ENCODE data around the gene VTI1A.

DNA sequence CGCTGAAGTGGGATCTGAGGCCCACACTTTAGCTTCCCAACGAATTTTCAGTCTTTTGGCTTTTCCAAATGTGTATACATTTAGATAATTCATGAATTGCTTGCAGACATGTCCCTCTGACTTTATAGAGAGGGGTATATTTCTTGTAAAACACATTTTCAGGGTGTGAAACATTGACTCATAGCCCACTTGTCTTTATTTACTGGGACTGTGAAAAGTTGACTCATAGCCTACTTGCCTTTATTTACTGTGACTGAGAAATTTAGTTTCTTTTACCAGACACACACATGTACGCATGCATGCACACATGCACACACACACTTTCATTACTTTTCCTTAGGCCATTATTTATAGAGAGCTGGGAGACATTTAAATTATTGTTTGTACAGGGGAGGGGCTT is 79.1 kb downstream of the VTI1A start:
- TF ChIP-seq, protein P1, sequence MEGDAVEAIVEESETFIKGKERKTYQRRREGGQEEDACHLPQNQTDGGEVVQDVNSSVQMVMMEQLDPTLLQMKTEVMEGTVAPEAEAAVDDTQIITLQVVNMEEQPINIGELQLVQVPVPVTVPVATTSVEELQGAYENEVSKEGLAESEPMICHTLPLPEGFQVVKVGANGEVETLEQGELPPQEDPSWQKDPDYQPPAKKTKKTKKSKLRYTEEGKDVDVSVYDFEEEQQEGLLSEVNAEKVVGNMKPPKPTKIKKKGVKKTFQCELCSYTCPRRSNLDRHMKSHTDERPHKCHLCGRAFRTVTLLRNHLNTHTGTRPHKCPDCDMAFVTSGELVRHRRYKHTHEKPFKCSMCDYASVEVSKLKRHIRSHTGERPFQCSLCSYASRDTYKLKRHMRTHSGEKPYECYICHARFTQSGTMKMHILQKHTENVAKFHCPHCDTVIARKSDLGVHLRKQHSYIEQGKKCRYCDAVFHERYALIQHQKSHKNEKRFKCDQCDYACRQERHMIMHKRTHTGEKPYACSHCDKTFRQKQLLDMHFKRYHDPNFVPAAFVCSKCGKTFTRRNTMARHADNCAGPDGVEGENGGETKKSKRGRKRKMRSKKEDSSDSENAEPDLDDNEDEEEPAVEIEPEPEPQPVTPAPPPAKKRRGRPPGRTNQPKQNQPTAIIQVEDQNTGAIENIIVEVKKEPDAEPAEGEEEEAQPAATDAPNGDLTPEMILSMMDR (IDR thresholded peaks at IDR 0.05) = no peak
- TF ChIP-seq POLR2A (IDR thresholded peaks at IDR 0.05) = no peak

Data from esophagus squamous epithelium (tissue), 4 donors.